LNCAP (cell line): ENCODE measurements around the gene PPA1.

ENCODE experiments used
- TF ChIP-seq, protein P1 (sequence below): fragments of 450-650 bp; IDR thresholded peaks from 2 replicates; pipeline ENCODE4 v1.5.1; 2017; ENCODE audit warnings: mild to moderate bottlenecking

The PPA1 gene

DNA sequence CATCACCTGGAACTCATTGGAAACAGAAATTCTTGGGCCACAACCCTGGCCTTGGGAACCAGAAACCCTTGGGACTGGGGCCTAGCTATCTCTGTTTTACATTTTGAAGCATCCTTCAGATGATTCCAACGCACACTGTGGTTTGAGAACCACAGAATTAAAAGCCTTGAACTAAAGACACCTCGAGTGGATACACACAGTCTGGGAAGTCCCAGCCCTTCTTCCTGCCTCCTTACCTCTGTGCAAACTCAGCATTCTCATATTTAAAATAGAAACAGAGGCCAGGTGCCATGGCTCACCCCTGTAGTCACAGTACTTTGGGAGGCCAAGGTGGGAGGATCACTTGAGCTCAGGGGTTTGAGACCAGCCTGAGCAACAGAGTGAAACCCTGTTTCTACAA lies 37.7 kb upstream of the PPA1 start:
- TF ChIP-seq, protein P1, sequence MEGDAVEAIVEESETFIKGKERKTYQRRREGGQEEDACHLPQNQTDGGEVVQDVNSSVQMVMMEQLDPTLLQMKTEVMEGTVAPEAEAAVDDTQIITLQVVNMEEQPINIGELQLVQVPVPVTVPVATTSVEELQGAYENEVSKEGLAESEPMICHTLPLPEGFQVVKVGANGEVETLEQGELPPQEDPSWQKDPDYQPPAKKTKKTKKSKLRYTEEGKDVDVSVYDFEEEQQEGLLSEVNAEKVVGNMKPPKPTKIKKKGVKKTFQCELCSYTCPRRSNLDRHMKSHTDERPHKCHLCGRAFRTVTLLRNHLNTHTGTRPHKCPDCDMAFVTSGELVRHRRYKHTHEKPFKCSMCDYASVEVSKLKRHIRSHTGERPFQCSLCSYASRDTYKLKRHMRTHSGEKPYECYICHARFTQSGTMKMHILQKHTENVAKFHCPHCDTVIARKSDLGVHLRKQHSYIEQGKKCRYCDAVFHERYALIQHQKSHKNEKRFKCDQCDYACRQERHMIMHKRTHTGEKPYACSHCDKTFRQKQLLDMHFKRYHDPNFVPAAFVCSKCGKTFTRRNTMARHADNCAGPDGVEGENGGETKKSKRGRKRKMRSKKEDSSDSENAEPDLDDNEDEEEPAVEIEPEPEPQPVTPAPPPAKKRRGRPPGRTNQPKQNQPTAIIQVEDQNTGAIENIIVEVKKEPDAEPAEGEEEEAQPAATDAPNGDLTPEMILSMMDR: no peak

DNA sequence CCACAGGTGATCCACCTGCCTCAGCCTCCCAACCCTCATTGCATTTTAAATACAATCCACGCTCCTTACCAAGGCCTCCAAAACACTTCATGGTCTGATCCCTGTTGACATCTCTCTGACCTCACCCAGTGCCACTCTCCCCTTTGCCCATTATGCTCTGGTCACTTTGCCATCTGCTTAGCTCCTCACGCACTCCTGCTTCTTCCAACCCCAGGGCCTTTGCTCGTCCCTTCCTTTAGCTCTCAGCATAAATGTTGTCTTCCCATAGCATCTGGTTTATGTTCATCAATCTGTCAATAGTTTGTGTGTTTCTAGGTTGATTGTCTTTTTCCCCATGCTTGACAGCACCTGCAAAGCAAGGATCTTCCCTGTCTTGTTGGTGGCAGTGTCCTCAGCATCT lies 36.5 kb upstream of the PPA1 start:
- TF ChIP-seq, protein P1: no peak

DNA sequence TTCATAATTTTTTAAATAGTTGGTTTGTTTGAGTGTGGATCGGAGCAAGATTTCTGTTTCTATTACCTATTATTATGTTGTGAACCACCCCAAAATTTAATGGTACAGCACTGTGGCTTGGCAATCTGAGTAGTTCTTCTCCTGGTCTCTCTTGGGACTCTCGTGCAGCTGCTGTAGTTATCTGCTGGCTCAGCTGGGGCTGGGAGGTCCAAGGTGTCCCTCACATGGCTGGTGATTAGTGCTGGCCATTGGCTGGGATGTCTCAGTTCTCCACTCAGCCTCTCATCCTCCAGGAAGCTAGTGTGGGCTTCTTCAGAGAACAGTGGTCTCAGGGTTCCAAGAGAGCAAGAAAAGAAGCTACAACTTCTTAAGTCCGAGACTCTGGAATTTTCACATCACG lies 35.1 kb upstream of the PPA1 start:
- TF ChIP-seq, protein P1: no peak

DNA sequence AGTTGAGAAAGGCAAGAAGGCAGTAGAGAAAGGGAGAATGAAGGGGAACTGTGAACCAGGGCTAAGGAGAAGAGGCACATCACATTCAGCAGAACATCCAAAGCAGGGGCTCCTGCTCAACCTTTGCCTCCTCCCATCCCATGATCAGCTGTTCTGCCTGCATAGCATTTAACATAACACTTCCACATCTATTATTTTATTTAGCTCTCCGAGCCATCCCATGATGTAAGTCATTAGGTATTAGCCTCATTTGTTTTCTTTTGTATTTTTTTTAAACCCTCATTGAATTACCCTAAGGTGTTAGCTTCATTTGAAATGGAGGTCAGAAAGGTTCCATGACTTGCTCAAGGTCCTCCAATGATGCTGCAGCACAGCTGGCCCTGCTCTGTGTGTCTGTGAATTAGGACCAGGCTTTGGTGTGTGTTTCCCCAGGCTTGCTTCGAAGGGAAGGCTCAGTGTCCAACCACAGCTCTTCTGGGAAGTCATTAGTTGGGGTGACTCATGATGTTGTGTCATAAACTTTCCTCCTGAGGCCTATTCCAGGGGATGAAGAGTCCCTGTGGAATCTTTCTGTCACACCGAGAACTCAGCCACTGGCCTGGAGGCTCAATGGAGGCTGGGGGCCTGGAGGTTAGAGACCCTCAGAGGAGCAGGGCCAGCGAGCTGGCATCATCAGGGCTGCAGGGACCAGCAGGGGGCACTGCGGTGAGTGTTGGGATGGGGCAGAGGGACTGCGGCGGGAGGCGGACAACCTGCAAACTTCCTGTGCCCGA lies 34.1 kb upstream of the PPA1 start:
- TF ChIP-seq, protein P1: no peak

DNA sequence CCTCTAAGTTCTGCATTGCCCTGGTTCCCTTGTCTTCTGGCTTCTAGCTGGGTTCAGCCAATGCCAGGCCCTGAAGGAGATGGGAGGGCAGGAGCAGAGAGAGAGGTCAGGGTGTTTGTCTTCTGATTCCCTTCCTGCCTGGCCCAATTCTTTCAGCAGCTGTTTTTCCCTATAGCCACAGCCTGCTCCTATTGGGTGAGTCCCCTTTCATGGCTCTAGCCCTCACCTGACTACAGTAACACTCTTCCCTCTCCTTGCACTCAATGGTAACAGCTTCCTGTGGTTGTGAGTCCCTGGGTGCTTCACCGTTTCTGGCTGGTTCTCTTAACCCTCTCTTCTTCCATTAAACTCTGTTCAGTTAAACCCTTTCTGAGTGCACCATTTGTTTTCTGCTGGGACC lies 33.5 kb upstream of the PPA1 start:
- TF ChIP-seq, protein P1: no peak

DNA sequence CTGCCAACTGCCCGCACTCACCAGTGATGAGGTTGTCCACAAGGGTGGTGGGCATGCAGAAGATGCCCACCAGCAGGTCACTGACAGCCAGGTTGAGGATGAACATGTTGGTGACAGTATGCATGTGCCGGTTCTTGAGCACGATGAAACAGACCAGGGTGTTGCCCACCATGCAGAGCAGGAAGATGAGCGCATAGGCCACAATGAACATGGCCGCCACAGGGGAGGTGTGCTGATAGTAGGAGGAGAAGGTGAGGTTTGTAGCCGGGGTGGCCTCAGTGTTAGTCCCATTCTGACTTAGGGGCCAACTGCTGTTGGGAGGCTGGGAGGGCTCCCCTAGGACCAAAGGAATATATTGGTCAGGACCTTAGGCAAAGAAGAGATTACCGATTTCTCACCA lies 32.8 kb upstream of the PPA1 start:
- TF ChIP-seq, protein P1: no peak

DNA sequence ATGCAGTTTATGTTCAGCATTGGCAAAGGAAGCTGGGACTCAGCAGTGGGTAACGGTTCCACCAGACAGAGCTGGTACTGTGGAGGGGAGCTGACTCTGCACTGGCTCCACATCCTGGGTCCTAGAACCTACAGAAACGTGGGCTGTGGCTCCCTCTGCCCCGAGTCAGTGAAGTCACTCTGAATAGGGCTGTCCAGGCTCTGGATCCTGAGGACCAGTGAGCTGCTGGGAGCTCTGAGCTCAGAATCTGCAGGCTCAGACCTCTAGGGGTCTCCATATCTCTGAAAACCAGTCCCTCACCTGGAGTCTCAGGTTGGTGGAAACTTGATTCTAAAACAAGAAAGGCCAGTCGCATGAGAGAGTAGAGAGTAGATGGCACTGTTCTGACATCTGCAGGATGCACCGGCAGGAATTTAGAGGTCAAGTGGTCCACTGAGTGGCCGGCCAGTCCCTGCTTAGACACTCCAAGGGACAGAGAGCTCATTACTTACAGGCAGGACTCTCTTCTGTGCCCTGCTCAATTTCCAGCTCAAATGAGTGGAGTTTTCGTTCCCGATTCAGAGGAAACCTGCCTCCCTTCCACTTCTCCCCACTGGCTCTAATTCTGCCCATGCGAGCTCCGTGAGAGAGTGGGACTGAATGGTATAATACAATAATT lies 31.9 kb upstream of the PPA1 start:
- TF ChIP-seq, protein P1: peak; percentile 24; the same call in 1 of the 2 replicates
